ENCODE data around the gene KCNJ14. TPM values are rescaled to one million over a fixed set of nuclear protein-coding genes. Genes with fewer than 3 reads are reported as not detected.

The KCNJ14 gene
- total RNA-seq, 1 donor from 2014 or later = 0.19 TPM

DNA sequence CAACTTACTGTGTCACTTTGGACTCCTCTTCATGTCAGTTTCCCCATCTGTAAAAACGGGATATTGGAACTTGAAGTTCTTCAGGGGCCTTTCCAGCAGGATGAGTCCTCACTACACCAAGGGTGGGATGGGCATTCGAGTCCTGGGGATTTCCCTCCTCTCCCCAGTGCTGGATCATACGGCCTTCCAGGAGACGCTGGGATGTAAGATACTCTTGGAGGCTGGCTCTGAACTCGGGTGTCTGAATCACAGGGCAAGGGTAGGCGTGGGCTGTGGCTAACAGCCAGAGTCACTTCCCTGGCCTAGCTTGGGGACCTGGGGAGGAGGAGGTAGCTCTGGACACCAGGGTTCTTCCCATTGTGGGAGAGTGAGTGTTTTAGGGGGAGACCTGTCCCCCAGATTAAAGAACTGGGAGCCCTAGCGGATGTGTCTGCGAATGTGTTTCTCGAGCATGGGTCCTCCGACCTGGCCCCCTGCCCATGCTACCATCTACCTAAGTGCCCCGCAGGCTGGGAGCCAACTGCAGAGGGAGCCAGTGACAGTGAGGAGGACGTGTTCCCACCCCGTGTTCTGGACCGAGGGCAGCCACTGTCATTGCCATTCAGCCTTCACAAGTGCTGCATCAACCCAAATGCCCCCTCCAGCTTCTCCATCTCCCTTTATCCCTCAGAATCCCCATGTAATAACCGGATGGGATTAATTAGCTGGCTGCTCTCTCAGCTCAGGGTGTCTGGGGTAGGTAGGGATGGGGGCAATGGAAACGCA lies 11.4 kb downstream of the KCNJ14 start:
- intact Hi-C loops (cut with DNase I) = no loop called here
- DNase-seq (ENCODE audit: missing footprints) (no peak), ATAC-seq (no peak)

DNA sequence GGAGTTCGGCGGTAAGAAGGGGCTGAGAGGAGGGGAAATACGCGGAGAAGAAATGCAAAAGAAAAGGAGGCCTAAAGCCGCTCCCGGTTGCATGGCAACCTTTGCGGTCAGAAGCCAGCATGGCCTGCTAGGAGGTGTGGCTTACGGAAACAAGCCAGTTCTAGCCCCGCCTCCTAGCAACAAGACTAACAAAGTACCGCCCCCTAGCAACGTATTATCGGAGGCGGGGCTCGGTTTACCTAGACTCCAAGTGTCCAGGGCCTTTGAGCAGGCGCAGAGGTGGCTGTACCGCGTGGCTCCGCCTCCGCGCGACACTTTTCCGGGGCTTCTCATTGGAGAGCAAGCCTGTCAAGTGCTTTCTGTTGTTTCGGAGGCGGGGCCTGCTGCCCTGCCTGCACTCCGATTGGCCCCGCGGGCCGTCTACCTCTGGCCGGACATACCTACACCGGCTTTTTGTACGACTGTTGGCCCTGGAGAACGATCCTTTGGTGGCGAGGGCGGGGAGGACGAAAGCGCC lies 13.5 kb downstream of the KCNJ14 start:
- DNase-seq (ENCODE audit: missing footprints) (peak; percentile 100), ATAC-seq (peak; percentile 96)
- intact Hi-C loops (cut with DNase I) = no loop called here

DNA sequence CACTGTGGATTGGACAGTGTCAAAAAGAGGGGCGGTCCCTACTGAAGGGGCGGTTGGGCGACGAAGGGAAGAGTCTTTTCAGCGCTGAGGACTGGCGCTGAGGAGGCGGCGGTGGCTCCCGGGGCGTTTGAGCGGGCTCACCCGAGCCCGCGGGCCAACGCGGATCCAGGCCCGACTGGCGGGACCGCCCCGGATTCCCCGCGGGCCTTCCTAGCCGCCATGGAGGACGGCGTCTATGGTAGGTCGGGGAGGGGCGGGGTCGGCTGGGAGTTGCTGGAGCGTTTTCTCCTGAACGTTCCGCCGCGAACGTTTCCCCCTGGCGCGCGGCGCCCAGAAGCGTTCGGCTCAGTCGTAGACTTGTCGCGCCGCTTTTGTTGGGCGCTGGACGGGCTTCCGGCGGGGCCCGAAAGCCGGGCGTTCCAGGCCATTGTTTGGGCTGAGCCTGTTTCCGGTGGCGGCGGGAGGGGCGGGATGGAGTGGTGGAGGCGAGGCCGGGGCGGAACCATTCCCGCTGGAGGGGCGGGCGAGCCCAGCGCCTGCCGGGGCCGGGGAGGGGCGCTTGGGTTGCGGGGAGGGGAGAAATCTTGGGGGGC lies 14.0 kb downstream of the KCNJ14 start, which contains the start of gene CYTH2:
Gene CYTH2, plus strand, starts transcription at position 81 of the 593 bp plus-strand sequence. Its CDS starts 139 bp downstream, at position 220.
- DNase-seq (ENCODE audit: missing footprints) (peak; percentile 92), ATAC-seq (peak; percentile 76)
- intact Hi-C loops (cut with DNase I) = no loop called here

DNA sequence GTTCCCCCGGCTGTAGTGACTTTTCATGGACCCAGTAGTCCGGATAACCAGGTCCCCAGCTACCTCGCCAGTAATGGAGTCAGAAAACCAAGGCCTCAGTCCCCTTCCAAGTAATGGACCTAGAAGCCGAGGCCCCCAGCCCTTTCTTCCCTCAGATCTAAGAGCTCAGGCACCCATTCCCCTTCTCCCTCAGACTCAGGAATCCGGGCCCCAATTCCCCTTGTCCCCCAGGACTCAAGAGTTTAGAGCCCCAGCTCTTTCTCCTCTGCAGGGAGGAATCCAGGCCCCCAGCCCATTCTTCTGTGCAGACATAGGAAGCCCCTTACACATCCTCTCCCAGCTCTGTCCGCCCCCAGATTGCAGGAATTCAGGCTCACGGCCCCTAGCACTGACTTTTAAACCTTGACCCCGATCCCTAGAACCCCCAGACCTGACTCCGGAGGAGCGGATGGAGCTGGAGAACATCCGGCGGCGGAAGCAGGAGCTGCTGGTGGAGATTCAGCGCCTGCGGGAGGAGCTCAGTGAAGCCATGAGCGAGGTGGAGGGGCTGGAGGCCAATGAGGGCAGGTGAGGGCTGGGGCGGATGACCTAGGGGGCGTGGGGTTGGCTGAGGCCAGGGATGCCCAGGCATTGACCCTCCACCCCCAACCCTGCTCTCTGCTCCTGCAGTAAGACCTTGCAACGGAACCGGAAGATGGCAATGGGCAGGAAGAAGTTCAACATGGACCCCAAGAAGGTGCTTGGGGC lies 14.7 kb downstream of the KCNJ14 start:
- intact Hi-C loops (cut with DNase I) = no loop called here
- DNase-seq (ENCODE audit: missing footprints) (no peak), ATAC-seq (no peak)

DNA sequence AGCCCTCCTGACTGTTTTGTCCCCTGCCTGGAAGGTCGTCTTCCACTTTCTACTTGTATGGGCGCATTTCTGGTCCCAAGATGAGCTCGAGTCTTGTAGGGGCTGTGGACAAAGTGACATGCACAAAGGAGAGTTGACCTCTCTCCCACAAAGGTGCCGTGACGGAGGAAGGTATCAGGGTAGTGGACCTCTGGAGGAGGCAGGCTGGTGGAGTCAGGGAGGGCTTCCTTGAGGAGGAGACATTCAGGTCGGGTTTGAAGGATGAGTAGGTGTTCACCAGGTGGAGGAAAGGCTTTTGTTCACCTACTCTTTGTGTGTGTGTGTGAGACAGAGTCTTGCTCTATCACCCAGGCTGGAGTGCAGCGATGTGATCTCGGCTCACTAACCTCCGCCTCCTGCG lies 15.5 kb downstream of the KCNJ14 start:
- intact Hi-C loops (cut with DNase I) = no loop called here
- no peak for ATAC-seq
- no peak for DNase-seq (ENCODE audit: missing footprints)

DNA sequence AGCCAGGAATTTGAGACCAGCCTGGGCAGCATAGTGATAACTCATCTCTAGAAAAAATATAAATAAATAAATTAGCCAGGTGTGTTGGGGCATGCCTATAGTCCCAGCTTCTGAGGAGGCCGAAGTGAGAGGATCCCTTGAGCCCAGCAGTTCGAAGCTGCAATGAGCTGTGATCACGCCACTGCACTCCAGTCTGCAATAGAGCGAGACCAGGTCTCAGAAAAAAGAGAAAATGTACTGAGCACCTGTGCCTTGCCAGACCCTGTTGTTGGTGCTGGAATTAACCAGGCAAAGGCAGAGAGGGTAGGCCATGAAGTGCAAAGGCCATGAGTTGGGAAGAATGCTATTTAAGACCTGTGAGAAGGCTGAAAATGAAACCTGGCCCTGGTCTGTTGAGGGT lies 16.5 kb downstream of the KCNJ14 start:
- no peak for ATAC-seq
- intact Hi-C loops (cut with DNase I) = no loop called here
- no peak for DNase-seq (ENCODE audit: missing footprints)

DNA sequence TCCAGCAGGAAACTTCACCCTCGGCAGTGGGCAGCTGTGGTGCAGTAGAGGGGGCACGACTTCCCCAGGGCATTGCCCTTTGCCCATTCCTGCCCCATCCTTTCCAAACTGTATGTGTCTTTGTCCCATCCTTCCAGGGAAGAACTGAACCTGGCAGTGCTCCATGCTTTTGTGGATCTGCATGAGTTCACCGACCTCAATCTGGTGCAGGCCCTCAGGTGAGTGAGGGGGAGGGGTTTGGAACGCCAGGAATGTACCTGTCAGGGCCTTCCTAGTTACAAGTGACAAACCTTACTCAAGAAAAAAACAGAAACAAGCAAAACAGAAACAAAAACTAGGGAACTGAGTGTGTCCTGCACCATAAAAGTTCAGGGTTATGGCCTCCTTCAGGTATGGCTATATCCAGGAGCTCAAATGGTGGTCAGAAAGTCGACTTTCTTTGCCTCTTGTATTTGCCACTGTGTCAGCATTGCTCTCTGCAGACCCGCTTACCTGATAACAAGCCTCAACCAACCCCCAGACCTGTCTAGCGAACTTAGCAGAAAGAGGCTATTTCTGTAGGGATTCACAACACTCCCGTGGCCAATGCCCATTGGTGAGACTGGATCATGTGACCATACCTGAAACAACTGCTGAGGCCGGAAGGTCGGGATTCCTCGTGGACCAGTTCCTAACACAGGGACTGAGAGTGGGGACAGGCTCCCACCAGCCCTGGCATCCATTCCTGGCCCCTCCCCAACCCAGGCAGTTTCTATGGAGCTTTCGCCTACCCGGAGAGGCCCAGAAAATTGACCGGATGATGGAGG lies 18.0 kb downstream of the KCNJ14 start:
- DNase-seq (ENCODE audit: missing footprints) = no peak
- no peak for ATAC-seq
- intact Hi-C loops (cut with DNase I) = no loop called here

DNA sequence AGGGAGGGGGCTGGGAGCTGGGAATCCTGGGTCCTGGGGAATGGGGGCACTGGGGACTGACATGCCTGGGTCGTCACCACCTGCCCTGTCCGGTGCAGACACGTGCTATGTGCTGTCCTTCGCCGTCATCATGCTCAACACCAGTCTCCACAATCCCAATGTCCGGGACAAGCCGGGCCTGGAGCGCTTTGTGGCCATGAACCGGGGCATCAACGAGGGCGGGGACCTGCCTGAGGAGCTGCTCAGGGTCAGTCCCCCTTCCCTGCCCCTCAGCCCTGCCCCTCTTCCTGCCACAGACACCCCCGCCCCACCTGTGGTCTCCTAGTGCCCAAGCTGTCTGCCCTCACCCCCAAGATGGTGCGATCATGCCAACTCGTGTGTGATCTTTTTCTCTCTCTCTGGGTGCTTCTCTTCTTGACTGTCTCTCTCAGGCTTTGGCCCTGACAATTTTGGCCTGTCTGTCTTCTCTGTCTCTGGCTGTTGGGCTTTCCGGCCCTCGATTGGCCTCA lies 18.8 kb downstream of the KCNJ14 start:
- no peak for DNase-seq (ENCODE audit: missing footprints)
- no peak for ATAC-seq
- intact Hi-C loops (cut with DNase I) = no loop called here

DNA sequence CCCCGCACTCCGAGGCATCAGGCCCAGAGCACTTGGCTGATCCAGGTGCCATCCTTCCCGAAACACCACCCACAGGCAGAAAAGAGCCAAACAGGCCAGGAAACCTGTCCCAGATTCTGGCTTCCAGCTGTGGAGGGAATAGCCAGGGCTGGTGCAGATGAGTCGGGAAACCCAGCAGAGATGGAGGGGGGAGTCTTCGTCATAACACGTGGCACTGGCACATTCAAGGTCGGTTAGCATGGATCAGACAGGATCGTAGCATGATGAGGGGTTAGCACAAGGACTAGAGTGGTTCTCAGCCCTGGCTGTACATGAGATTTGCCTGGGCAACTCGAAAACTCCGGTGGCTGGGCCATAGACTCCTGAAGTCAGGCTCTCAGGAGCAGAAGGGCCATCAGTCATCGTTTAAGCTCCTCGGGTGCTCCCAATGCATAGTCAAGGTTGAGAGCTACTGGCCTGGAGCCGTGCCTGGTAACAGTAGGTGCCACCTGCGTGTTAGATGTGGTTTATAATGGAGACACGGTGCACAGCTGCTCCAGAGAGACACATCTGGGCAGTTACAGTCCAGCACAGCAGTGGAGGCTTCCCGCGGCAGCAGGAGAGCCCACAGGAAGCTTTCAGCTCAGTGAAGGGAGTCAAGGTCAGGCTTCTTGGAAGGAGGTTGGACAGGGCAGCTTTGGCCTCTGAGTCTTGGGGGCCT lies 20.1 kb downstream of the KCNJ14 start:
- ATAC-seq = no peak
- DNase-seq (ENCODE audit: missing footprints) = no peak
- intact Hi-C loops (cut with DNase I) = no loop called here

DNA sequence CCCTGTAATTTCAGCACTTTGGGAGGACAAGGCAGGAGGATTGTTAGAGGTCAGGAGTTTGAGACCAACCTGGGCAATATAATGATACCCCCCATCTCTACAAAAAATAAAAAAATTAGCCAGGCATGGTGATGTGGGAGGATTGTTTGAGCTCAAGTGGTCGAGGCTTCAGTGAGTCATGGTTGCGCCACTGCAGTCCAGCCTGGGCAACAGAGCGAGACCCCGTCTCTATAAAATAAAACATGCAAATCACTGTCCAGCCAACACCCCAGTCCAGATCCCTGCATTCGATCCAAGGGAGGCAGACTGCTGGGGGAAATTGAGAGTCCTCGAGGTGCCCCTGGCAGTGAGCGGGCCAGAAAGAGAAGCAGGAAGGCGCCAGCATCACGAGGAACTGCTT lies 20.8 kb downstream of the KCNJ14 start:
- intact Hi-C loops (cut with DNase I) = no loop called here
- DNase-seq (ENCODE audit: missing footprints) (no peak), ATAC-seq (no peak)

DNA sequence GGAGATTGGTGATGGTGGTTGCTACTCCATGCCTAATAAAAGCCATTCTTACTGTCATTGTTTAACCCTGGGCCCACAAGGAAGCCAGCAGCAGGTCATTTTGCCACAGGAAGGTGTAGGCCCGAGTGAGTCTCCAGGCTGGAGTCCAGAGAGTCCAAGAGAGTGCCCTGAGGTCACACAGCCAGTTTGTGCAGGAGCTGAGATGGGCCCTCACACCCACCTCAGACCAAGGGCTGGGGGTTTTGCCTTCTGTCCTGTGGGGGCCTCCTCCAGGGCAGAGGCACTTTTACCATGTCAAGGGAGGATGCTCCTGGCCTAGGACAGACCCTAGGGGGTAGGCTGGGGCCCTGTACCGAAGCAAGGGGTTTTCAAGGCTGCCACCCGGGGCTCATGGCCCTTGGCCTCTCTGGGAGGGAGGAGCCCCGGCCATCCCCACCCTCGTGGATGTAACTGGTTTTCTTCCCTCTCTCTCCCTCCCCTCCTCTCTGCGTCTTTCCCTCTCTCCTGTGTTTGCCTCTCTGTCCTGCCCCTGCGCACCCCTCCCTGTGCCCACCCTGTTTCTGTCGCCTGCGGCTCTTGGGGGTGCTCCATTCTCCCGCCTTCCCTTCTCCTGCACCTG lies 21.8 kb downstream of the KCNJ14 start:
- ATAC-seq = no peak
- no peak for DNase-seq (ENCODE audit: missing footprints)
- intact Hi-C loops (cut with DNase I) = no loop called here

DNA sequence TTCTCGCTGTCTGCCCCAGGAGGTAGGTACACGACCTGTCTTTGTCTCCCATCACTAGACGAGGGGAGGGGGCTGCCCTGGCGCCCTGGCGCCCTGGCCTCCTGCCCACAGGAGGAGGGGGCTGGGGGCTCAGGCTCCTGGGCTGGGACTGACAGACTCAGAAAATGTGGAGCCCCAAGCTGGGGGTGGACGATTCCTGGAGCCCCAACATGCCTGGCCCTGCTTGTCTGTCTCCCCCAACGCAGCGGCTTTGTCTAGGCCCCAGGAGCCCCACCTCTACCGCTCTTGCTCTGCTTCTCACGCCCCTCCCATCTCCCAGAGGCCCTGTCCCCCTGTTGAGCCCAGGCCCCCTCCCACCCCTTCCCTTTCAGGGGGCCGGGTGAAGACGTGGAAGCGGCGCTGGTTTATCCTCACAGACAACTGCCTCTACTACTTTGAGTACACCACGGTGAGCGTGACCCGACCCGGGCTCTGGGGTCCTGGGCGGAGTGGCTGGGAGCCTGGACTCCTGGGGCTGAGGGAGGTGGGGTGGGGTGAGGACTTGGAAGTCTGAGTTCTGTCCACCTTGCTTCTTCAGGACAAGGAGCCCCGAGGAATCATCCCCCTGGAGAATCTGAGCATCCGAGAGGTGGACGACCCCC lies 22.4 kb downstream of the KCNJ14 start:
- intact Hi-C loops (cut with DNase I) = no loop called here
- DNase-seq (ENCODE audit: missing footprints) (no peak), ATAC-seq (no peak)

DNA sequence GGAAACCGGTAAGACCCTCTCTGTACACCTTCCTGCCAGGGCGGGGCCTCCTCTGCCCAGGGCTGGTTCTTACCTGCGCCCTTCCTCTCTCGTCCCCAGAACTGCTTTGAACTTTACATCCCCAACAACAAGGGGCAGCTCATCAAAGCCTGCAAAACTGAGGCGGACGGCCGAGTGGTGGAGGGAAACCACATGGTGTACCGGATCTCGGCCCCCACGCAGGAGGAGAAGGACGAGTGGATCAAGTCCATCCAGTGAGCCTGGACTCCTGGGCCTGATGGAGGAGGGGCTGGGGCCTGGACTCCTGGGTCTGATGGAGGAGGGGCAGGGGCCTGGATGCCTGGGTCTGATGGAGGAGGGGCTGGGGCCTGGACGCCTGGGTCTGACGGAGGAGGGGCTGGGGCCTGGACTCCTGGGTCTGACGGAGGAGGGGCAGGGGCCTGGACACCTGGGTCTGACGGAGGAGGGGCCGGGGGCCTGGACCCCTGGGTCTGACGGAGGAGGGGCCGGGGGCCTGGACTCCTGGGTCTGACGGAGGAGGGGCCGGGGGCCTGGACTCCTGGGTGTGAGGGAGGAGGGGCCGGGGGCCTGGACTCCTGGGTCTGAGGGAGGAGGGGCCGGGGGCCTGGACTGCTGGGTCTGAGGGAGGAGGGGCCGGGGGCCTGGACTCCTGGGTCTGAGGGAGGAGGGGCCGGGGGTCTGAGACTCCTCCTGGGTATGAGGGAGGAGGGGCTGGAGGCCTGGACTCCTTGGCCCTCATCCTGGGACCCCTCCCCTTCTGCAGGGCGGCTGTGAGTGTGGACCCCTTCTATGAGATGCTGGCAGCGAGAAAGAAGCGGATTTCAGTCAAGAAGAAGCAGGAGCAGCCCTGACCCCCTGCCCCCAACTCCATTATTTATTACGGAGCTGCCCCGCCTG lies 23.2 kb downstream of the KCNJ14 start:
- ATAC-seq (no peak), DNase-seq (ENCODE audit: missing footprints) (no peak)
- intact Hi-C loops (cut with DNase I) = no loop called here

DNA sequence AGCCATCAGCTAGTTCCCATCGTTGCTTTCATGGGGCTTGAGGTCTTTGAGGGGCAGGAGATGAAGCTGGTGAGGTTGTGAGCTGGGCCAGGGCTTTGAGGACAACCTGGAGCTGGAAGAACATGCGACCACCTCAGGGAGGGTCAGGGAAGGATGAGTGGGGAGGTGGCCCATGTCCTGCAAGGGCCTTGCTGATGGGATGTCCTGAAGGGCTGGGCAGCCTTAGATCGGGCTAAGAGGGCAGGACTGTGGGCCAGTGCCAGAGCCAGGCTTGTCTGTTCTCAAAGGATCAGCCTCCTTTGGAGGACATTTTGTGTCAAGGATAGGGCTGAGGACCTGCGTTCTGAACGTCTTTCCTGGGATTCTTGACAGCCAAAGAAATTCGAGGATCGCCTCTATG lies 24.3 kb downstream of the KCNJ14 start:
- peak; percentile 25 for ATAC-seq
- DNase-seq (ENCODE audit: missing footprints) = no peak
- intact Hi-C loops (cut with DNase I) = loop anchor here (10.0 kb wide), 2 partner anchors 155 to 215 kb away; partner anchors contain the start of gene EMP3

DNA sequence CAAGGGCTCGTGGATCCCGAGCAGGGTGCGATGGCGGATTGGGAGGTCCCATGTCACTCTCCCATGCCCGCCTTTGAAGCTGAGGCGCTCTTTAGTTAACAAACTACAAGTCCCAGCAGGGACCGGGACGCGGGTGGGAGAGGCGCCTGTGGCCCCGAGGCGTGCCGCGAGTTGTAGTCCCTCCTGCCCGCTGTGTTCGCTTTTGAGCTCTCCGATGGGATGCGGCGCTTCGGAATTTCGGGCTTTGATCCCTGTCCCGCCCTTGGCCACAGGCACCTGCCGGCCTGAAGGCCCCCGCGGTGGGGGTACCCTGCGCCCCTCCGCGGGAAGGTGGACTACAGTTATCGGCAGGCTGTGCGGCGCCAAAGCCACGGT lies 24.8 kb downstream of the KCNJ14 start:
- peak; percentile 77 for ATAC-seq
- intact Hi-C loops (cut with DNase I) = loop anchor here (10.0 kb wide), 2 partner anchors 155 to 215 kb away; partner anchors contain the start of gene EMP3
- DNase-seq (ENCODE audit: missing footprints) = peak; percentile 83

Measured in Right ventricle myocardium inferior (tissue), 1 donor.